ENCODE results near the gene DHRS3. TPM values are rescaled to one million over a fixed set of nuclear protein-coding genes. Genes with fewer than 3 reads are reported as not detected.

The DHRS3 gene
- total RNA-seq, 1 experiment from 2014 or later, result 54.5 TPM

DNA sequence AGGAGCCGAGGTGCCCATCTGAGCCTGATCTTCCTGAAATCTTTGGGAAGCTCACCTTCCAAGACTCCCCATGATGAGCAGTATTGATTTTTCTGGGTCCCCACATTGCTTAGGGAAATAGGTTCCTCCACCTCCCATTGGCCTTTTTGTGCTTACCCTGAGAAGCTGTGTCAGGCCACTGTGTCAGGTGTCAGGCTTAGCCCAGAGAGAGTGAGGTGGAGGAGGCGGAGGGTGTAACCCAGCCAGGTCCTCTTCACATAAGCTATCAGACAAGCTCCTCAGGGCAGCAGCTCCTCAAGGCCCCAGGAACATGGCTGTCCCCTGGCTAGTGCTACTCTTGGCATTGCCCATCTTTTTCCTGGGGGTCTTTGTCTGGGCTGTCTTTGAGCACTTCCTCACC, 26.2 kb upstream of the DHRS3 start:
- no peak overlapping the region for H4K91ac ChIP-seq (ENCODE audit: insufficient read length, low read depth, low read length)
- no peak overlapping the region for H2AK5ac ChIP-seq (ENCODE audit: insufficient read length, low read length)
- H2BK20ac ChIP-seq (ENCODE audit: low read depth, low read length, poor library complexity, severe bottlenecking), result no peak overlapping the region
- H3K4me2 ChIP-seq (ENCODE audit: insufficient read depth, insufficient read length, low read length), result no peak overlapping the region
- Mint-ChIP-seq H3K4me3 (no peak overlapping the region), H3K4me1 (peaks cover 9 to 10% of the 10 kb centered on the region in 2 experiments), H3K27me3 (ENCODE audit: low read depth) (peaks cover 20% of the 10 kb centered on the region), H3K9me3 (peaks cover 37% of the 10 kb centered on the region in 2 experiments), H3K27ac (no peak overlapping the region), H3K36me3 (ENCODE audit: insufficient read depth in 1 of 3, low read depth in 3 of 3) (peaks cover 16 to 37% (median 26%) of the 10 kb centered on the region in 3 experiments)
- no peak for DNase-seq
- H3K79me2 ChIP-seq (ENCODE audit: insufficient read depth, low read length), result no peaks in the 10 kb centered on the region
- no peak overlapping the region for H3K9ac ChIP-seq (ENCODE audit: extremely low read depth, insufficient read length, low read length)
- WGBS (ENCODE audit: extremely low coverage, insufficient read length, low lambda C conversion rate), result no CpG with 5 or more reads among the region's 2 CpGs
- H3K27me3 ChIP-seq (ENCODE audit: insufficient read depth, low read length), result no peaks in the 10 kb centered on the region
- no peak overlapping the region for H3T11ph ChIP-seq (ENCODE audit: low read length)
- no peak overlapping the region for H3K27ac ChIP-seq (ENCODE audit: insufficient read length, low read depth, low read length)
- no peak overlapping the region for H2BK5ac ChIP-seq (ENCODE audit: insufficient read length, low read length)
- H2BK15ac ChIP-seq (ENCODE audit: low read depth, low read length), result no peak overlapping the region
- TF ChIP-seq, protein P1, sequence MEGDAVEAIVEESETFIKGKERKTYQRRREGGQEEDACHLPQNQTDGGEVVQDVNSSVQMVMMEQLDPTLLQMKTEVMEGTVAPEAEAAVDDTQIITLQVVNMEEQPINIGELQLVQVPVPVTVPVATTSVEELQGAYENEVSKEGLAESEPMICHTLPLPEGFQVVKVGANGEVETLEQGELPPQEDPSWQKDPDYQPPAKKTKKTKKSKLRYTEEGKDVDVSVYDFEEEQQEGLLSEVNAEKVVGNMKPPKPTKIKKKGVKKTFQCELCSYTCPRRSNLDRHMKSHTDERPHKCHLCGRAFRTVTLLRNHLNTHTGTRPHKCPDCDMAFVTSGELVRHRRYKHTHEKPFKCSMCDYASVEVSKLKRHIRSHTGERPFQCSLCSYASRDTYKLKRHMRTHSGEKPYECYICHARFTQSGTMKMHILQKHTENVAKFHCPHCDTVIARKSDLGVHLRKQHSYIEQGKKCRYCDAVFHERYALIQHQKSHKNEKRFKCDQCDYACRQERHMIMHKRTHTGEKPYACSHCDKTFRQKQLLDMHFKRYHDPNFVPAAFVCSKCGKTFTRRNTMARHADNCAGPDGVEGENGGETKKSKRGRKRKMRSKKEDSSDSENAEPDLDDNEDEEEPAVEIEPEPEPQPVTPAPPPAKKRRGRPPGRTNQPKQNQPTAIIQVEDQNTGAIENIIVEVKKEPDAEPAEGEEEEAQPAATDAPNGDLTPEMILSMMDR (conservative IDR thresholded peaks at IDR 0.05), result no peak
- H2AFZ ChIP-seq (ENCODE audit: low read length), result no peak overlapping the region
- no peak overlapping the region for H3K23ac ChIP-seq (ENCODE audit: insufficient read length, low read depth, low read length)
- no peak overlapping the region for H3K56ac ChIP-seq (ENCODE audit: insufficient read length, low read depth, low read length)
- H3K4me1 ChIP-seq (ENCODE audit: insufficient read depth, low read length), result no peaks in the 10 kb centered on the region
- H3K4ac ChIP-seq (ENCODE audit: low read depth, low read length), result no peak overlapping the region
- no peak overlapping the region for H4K8ac ChIP-seq (replicated peaks; ENCODE audit: insufficient read length, low read depth, low read length)
- no peak overlapping the region; the same call in 1 of the 2 replicates for H3K14ac ChIP-seq (ENCODE audit: insufficient read depth, low read length)
- no peak overlapping the region for H2BK12ac ChIP-seq (ENCODE audit: insufficient read length, low read depth, low read length)
- peaks cover 13% of the 10 kb centered on the region for H3K9me3 ChIP-seq (ENCODE audit: control insufficient read depth, low read depth, low read length)
- no peak overlapping the region for H3K18ac ChIP-seq (ENCODE audit: insufficient read length, low read depth, low read length)
- H3K23me2 ChIP-seq (ENCODE audit: insufficient read length, low read depth, low read length, poor library complexity, severe bottlenecking), result no peaks in the 10 kb centered on the region
- H4K5ac ChIP-seq (ENCODE audit: insufficient read length, low read depth, low read length), result no peak overlapping the region
- H2BK120ac ChIP-seq (ENCODE audit: low read depth, low read length, poor library complexity, severe bottlenecking), result no peak overlapping the region
- no peaks in the 10 kb centered on the region for H4K20me1 ChIP-seq (ENCODE audit: control insufficient read depth, insufficient read depth, insufficient read length)
- no peaks in the 10 kb centered on the region for H3K79me1 ChIP-seq (ENCODE audit: insufficient read depth, low read depth, low read length, poor library complexity, severe bottlenecking)

Measured in H9 (cell line).